ENCODE measurements around the gene FCN1.

DNA sequence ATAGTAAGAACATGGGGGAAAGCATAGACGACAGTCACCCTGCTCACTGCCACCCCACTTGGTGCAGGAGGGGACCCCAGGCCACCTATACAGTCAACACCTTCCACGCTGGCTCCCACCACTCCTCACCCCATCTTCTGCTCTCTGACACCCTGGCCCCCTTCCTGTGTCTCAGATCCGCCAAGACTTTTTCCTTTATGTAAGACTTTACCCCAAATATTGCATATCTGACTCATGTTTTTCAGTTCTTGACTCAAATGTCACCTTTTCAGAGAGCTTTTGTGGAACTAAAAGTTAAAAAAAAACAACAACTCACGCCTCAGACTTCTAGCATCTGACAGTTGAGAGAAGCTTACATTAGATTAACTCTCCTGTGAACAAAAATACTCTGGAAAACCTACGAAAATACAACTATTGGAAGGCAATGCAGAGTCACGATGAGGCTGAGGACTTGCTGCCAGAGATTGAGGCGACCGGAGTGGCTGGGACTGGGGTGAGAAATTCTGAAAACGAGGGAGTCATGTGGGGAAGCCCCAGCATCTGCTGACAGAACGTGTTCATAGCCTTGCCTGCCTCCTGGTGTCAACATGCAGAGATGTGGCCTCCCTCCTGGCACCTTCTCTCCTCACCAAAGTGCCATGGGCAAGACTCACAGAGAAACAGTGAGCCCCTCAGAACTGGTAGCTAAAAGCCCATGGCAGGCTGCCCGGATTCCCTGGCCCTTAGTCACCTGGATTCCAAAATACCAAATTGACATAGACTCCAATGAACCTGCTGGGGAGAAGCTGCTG is 59.5 kb downstream of the FCN1 start:
- no peak for TF ChIP-seq NR2F1 (conservative IDR thresholded peaks at IDR 0.05)
- TF ChIP-seq, protein P1, sequence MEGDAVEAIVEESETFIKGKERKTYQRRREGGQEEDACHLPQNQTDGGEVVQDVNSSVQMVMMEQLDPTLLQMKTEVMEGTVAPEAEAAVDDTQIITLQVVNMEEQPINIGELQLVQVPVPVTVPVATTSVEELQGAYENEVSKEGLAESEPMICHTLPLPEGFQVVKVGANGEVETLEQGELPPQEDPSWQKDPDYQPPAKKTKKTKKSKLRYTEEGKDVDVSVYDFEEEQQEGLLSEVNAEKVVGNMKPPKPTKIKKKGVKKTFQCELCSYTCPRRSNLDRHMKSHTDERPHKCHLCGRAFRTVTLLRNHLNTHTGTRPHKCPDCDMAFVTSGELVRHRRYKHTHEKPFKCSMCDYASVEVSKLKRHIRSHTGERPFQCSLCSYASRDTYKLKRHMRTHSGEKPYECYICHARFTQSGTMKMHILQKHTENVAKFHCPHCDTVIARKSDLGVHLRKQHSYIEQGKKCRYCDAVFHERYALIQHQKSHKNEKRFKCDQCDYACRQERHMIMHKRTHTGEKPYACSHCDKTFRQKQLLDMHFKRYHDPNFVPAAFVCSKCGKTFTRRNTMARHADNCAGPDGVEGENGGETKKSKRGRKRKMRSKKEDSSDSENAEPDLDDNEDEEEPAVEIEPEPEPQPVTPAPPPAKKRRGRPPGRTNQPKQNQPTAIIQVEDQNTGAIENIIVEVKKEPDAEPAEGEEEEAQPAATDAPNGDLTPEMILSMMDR (IDR thresholded peaks at IDR 0.05 in 2 of 3, conservative IDR thresholded peaks at IDR 0.05 in 1 of 3; ENCODE audit: control insufficient read depth in 2 of 3, extremely low read depth in 1 of 3, insufficient read depth in 1 of 3, low read depth in 3 of 3, low read length in 3 of 3): peak; percentile 54 to 64 (median 57); a peak in 5 of 6 replicates
- peak; percentile 50 for TF ChIP-seq POLR2A (IDR thresholded peaks at IDR 0.05; ENCODE audit: low read depth, low read length)
- TF ChIP-seq, protein P2, sequence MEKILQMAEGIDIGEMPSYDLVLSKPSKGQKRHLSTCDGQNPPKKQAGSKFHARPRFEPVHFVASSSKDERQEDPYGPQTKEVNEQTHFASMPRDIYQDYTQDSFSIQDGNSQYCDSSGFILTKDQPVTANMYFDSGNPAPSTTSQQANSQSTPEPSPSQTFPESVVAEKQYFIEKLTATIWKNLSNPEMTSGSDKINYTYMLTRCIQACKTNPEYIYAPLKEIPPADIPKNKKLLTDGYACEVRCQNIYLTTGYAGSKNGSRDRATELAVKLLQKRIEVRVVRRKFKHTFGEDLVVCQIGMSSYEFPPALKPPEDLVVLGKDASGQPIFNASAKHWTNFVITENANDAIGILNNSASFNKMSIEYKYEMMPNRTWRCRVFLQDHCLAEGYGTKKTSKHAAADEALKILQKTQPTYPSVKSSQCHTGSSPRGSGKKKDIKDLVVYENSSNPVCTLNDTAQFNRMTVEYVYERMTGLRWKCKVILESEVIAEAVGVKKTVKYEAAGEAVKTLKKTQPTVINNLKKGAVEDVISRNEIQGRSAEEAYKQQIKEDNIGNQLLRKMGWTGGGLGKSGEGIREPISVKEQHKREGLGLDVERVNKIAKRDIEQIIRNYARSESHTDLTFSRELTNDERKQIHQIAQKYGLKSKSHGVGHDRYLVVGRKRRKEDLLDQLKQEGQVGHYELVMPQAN (conservative IDR thresholded peaks at IDR 0.05): no peak
- no peak for TF ChIP-seq SIN3A (IDR thresholded peaks at IDR 0.05; ENCODE audit: low read depth, low read length)
- TF ChIP-seq EZH2 (IDR thresholded peaks at IDR 0.05; ENCODE audit: borderline replicate concordance, control insufficient read depth, low read depth, low read length): no peak
- no peak for TF ChIP-seq RCOR1 (conservative IDR thresholded peaks at IDR 0.05; ENCODE audit: low read depth, low read length)

Measured in GM12878 (cell line).